GM18511 (cell line): ENCODE results near the gene KIAA0753.

Source experiments
- ATAC-seq: cut with Tn5 transposase; IDR thresholded peaks from one replicate; pipeline ENCODE4 v1.9.1; 2021; ENCODE audit warnings: mild to moderate bottlenecking, moderate library complexity; ENCODE audit not compliant: unreplicated experiment

The KIAA0753 gene

DNA sequence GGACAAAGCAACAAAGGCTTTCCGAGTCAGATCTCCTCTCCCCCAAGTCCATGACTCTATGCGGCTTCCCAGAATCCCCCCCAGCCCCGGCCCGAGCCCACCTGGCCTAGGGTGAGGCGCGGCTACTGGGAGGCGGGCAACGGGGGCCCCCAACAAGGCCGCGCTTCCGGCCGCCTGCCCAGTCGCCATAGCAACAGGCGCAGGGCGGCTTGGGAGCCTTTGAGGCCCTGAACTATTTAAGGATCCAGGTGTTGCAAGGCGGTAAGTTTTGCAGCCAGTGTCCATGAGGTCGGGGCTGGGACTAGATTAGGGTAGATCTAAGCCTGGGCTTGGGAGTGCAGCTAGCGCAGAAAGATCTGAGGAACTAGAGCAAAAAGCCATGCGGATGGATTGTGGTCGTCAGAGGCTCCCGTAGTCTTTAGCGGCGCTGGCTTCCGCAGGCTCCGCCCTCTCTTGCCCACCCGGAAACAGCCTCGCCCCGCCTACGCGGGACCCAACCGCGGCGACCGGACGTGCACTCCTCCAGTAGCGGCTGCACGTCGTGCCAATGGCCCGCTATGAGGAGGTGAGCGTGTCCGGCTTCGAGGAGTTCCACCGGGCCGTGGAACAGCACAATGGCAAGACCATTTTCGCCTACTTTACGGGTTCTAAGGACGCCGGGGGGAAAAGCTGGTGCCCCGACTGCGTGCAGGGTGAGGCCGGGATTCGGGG, at the start of gene KIAA0753, which contains the start of gene TXNDC17:
KIAA0753 (minus strand) TSS at position 176 of the 711 bp plus-strand sequence. CDS start 5,608 bp downstream, outside the sequence.
TXNDC17 (plus strand) TSS at position 525 of the 711 bp plus-strand sequence; CDS start at position 548, 23 bp downstream.
- peak; percentile 91 for ATAC-seq

DNA sequence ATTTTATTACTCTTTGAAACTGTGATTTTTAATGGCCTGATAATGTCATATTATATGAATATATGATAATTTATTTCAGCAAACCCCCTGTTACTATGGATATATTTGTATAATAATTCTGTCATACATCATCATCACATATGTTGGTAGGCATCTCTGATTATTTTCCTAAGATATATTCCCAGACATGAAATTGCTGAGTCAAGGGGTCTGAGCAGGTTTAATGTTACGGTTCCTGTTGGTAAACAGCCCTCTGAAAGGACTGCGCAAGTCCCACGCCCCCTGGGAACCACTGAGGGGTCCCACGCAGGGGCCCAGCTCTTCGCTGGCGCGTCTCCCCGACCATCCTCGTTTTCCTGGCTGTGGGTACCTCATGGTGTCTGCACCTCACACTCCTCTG, 48.4 kb upstream of the KIAA0753 start:
- no peak for ATAC-seq

DNA sequence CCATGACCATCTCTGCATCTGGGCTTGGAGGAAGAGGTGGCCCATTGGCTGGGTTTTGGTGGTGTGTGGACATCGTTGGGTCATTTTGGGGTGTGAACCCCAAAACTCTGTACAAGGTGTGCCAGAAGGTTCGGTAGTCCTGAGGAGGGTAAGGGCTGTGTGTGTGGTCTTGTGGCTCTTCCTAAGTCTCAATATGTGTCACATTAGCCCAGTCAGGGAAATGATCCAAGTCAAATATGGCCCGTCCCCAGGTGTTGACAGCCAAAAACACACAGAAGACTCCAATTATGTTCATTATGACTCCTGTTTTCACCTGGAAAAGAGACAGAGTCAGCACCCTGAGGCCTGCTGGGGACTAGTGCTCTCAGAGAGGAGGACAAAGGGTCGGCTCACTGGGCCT, 45.5 kb upstream of the KIAA0753 start:
- no peak for ATAC-seq

DNA sequence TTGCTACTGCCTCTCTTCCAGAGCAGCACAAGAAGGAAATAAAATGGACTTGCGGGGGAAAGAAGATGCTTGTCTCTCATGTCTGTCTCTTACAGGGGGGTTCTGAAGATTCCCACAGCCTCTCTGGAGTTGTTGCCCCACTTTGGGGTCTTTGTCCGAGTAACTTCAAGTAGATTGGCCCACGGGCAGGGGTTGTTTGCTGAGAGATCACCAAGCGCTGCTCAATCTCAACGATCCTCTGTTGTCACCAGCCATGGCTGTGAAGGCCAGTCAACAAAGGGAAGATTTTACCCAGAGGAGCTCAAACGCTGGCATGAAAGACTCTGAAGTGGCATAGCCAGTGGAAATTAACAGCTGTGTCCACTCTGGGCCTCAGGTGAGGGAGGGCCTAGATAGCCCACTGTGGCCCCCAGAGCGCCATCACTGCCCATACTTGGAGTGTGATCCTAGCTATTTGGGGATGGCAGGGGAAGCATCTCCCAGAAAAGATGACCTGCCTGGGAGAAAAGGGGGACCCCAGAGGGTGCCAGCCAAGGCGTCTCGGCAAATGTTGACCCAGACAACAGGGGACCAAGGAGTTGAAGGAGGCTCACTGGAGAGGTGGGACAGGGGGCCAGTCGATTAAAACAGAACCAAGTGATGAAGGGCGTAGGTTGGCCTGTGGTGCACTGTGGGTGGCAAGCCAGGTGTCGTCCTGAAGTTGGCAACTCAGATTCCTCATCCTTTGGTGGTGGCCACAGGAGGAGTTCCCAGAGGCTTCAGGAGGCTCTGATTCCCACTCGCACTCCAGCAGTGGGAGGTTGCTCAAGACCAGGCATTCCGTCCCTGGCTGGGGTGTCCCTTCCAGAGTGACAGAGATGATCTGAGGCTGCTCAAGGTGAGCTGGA, 44.6 kb upstream of the KIAA0753 start:
- no peak for ATAC-seq

DNA sequence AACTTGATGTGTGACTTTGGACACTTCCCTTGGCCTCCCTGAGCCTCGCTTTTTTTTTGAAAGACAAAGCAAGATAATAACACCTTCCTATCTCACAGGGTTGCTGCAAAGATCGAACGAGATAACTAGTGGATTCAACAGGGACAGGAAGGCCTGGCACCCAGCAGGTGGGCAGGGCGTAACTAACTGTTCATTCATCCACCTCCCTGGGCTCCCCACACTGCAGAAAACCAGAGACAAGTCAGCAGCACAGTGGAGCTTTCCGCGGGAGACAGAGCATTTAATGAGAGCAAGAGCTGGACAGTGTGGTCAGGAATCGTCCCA, 43.9 kb upstream of the KIAA0753 start:
- ATAC-seq, result no peak

DNA sequence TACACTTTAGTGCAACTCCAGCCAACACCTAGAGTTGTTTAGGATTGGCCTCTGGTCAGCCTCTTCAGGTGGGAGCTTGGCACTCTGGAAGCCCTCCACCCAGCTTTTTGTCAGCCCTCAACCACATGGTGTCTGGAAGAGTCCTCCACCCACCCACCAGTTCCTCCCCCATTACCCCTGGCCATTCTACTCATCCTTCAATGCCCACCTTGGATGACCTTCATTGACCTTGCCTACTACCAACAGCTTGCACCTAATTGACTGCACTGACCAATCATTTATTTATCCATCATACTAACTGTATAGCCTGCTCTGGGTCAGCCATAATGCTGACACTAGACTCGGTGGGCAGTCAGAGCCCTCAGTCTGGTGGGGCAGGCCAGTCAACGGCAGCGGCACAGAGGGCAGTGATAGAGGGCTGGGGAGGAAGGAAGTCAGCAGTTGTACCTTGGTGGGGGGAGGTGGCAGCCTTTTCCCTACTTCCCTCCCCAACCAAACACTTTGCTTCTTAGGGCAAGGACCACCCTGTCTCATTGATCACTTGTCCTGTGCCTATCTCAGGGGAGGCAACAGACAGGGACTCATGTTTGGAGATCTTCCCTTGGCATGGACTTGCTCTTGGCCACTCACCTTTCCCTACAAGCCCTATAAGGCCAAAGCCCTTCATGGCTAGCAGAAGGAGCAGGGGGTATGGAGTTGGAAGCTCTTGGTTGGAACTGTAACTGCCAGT, 43.4 kb upstream of the KIAA0753 start:
- ATAC-seq, result no peak

DNA sequence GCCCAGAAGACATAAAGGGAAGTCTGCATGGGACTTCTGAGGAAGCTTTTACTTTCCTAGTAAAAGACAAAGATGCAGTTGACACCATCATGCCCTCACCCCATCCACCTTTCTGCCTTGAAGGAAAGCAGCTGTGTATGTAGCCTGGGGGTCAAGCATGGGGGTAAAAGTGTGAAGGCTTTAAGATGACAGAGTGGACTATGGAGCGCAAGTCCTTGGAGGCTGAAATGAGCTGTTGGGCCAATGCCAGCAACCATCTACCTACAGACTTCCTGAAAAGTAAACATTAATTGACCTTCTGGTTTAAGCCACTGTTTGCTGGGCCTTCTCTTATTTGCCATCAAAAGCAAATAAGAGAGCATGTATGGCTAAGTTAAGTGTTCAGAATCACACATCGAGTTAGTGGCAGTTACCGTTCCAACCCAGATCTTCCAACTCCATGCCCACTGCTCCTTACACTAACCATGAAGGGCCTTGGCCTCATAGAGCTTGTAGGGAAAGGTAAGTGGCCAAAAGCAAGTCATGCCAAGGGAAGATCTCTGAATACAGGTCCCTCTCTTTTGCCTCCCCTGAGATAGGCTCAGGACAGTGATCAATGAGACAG, 42.7 kb upstream of the KIAA0753 start:
- no peak for ATAC-seq

DNA sequence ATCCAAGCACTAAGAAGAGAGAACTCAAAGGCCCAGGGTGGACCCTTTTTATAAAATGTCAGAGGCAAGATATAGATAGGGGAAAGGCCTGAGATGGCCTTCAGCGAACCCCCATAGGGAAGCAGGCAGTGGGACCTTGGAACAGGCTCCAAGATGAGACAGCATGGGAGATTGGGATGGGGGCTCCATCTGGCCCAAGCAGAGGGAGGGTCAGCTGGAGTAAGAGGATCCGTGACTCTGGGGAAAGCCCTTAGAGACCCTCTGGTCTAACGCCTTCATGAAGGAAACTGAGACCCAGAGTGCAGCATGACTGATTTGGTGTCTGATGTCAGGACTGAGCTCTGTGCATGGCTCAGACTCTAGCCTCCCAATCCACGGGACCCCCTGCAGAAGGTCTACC, 41.8 kb upstream of the KIAA0753 start:
- ATAC-seq, result no peak

DNA sequence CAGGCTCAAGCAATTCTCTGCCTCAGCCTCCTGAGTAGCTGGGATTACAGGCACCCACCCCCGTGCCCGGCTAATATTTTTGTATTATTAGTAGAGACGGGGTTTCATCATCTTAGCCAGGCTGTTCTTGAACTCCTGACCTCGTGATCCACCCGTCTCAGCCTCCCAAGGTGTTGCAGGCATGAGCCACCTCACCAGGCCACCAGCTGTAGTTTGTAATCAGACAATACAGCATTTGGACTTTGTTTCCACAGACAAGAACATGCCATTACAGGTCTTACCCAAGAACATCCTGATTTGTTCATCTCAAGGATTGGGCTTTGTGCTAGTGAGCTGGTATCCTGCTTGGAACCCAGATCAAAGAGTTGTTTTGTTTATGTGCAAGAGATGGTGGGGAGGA, 41.2 kb upstream of the KIAA0753 start:
- no peak for ATAC-seq

DNA sequence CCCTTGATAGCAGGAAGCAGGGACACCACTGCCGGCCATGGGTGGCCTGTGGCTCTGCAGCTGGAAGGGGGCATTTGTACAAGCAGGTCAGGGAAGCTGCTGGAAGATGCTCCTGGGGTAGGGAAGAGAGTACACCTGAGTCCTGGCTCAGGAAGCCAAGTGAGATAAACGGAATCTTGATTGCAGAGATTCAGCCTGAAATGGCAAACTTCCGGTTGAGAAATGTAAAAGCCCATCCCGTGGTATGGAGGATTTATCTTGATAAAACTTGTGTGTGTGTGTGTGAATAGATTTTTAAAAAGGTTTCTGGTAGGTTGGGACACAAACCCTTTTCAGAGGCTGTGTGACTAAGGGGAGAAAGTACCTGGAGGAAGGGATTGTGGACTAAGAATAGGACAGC, 40.7 kb upstream of the KIAA0753 start:
- no peak for ATAC-seq

DNA sequence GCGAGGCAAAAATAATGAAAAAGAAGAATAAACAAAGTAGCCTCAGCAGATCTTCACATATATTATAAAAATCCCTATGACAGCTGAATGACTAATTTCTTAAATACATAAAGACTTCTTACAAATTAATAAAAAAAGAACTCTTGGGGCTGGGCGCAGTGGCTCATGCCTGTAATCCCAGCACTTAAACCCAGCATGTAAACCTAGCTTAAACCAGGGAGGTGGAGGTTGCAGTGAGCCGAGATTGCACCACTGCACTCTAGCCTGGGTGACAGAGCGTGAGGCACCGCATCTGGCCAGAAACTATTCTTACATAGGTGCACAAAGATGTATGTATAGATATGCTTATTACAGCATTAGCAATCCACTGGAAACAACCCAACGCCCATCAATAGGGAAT, 38.7 kb upstream of the KIAA0753 start:
- ATAC-seq, result no peak

DNA sequence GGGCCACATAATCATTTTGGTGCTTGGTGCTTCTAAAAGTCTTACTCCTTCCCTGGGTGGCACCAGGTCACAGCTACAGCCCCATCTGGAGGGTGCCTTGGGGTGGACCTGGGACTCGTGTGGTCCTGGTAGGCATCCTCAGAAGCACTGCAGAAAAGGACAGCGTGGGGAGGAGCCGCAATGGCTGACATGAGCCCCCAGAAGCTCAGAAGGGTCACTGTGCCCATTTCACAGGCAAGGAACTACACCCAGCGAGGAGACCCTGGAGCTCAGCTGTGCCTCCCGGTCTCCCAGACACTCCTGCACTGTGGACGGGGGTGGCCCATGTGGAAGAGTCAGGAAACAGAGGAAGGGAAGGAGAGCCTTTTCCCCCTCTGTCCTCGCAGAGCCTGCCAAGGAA, 37.4 kb upstream of the KIAA0753 start:
- ATAC-seq, result no peak

DNA sequence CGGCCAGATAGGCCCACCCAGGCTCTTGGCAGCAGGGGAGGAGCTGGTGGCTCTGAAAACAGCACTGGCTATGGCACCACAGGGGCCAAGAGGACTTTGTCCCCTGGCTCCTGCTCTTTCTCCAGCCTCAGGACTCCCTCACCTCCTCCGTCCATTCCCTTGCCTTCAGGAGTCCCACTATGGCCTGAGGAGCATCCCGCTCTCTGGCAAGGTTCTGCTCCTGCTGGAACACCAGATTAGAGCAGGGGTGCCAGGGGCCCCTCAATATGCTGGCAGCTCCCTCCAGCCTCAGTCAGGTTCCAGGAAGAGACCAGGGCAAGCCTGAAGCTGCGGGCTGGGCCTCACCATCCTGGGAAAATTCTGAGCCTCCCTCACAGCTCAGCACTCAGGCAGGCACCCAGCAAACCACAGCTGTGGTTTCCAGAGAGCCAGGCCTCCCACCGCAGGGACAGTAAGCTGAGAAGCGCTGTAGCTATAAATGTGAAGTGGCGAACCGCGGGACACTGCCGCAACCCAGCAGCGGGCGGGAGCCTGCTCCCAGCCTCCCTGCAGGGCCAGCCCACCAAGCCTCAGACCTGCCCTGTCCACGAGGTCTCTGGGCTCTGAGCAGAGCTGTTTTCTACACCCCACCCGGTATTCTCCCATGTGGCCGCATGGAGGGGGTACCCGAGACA, 36.8 kb upstream of the KIAA0753 start:
- ATAC-seq, result no peak

DNA sequence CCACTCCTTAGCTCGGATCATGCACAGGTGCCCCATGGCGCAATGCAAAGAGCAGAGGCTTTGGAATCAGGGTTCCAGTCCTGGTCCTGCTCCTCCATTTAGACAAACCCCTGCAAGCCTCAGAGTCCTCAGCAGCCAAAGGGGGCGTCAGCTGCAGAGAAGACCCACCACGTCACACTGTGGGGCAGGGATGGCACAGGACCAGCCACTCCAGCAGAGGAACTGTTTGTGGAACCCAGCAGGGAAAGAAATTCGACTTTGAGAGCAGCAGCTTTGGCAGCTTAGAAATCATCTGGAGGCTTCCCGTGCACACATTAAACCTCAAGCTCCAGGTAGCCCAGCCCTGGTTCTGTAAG, 36.3 kb upstream of the KIAA0753 start:
- no peak for ATAC-seq

DNA sequence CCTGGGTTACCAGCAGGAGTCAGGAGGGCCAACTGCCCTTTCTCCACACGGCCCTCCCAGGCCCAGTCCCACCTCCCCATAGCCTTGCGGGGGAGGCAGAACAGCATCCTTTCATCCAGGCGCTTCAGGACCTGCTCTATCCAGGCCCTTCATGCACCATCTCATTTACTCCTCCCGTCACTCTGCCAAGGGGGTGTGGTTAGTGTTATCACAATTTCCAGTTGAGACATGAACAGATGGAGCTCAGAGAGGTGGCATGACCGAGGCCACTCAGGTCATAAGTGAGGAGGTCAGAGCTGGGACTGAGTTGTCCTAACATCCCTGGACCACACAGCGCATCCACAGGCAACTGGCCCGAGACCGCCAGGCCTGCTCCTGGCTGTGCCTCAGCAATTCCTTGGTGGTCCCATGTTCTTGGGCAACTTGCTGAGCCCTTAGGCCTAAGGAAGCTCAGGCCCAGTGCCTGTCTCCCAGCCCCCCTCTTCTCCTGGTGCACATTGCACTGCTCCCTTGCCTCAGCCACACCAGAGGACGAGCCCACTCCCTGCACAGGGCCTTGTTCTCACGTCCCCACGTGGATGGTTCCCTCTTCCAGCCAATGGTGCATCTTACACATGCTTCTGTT, 34.8 kb upstream of the KIAA0753 start:
- ATAC-seq, result no peak

DNA sequence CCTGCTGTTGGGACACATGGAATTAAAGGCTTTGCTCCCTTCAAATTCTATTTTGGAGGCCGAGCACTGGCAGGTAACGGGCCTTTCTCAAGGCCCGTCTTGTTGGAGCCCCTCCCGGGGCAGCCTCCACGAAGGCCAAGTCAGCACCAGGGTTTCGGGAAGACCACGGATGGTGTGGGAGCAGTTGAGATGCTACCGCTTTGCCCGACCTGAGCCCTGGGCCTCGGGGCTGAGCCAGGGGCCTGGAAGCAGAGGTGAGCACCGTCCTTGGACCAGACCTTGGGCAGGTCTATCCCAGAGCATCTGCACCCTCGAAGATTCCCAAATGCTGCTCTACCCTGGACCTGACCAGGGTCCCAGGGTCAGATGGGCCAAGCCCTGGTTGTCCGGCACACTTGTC, 34.1 kb upstream of the KIAA0753 start:
- no peak for ATAC-seq

DNA sequence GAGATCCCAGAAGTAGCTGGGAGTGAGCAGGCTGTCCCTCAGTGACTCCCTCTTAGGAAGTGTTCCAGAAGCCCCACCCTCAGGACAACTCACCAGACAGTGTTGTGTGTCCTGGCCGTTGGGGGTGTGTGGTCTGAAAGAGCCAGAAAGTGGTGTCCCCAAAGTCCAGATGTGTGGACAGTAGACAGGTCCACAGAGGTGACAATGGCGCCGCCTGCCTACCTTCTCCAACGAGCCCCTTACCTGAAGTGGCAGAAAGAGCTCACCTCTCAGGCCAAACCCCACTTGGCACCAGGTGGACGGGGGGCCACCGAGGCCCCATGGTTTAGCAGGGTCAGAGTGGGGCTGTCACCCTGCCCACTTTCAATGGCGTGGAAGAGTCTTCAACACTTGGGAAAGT, 30.9 kb upstream of the KIAA0753 start:
- no peak for ATAC-seq

DNA sequence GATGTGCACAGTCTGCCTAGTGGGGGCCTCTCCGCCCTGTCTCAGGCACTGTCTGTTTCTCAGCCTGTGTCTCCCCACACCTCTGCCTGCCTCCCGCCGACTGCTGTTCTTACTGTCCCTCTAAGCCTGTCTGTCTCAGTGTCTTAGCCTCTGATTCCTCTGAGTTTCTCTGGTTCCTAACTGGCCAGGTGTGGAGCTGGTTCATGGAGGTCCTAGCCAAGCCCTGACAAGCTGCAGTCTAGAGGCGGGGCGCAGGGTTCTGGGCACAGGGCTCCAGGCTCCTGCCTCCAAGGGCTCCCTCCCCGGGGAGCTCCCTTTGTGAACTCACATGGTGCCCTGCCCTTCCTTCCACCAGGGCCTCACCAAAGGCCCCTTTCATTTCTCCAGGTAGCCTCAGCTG, 30.5 kb upstream of the KIAA0753 start:
- ATAC-seq, result no peak

DNA sequence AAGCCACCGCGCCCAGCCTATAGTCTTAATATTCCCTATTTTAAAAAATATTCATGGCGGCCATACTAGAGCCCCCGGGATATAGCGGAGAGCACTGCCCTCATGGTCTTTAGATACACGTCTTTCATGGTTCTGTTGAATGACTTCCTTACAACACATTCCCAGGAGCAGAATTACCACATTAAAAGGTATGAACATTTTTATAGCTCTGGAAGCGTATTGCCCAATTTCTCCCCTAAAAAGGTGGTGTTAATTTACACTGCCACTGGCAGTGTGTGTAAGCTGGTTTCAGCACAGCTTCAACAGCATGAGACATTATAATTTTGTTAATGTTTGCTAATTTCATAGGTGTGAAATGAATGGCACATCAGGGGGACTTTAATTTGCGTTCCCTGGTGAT, 30.1 kb upstream of the KIAA0753 start:
- ATAC-seq, result no peak

DNA sequence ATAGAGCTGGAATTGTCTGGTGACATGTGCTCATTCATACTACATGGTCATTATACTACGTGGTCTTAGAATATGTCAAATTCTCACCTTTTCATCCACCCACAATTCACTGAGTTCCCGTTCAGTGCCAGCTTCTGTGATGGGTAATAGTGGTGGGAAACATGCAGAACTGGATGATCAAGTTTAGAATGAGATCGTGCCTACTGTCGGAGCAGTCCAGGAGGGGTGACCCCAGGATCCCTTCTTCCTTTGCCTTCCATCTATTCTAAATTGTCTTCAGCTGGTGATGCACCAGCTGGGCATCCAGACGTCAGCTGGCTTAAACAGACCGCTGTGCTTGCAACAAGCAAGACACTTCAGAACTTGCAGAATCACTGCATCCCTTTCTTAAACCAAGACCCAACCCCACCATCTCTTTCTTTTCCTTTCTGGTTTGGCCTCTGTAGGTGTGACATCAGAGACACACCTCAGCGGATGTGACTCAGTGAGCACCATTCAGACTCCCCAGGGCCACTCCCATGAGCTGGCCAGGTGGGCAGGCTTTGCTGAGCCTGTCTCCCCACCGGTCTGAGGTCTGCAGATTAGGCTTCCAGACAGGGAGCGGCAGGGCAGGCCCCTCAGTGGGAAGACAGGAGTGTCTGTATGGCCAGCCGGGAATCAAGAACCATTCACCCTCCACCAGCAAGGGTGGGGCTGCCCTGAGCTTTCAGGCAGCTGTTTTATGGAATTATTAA, 29.1 kb upstream of the KIAA0753 start:
- no peak for ATAC-seq
